HEK293T (cell line): Measurements from ENCODE around the gene PSMB7.

Experiments used
- CTBP1 ChIP-seq: fragments of 450-650 bp; IDR thresholded peaks from 2 replicates; pipeline ENCODE4 v1.6.1; 2016; ENCODE audit warnings: borderline replicate concordance
- ELF4 ChIP-seq: fragments of 450-650 bp; IDR thresholded peaks from 2 replicates; pipeline ENCODE4 v1.6.1; 2017; ENCODE audit warnings: antibody characterized with exemption
- FOXA1 ChIP-seq: fragments of 450-650 bp; IDR thresholded peaks from 2 replicates; pipeline ENCODE4 v1.6.1; 2016; ENCODE audit warnings: mild to moderate bottlenecking
- FOXK2 ChIP-seq: fragments of 450-650 bp; IDR thresholded peaks from 2 replicates; pipeline ENCODE4 v1.6.1; 2016; ENCODE audit warnings: mild to moderate bottlenecking
- FOXM1 ChIP-seq: fragments of 450-650 bp; IDR thresholded peaks from 2 replicates; pipeline ENCODE4 v1.6.1; 2017; ENCODE audit warnings: mild to moderate bottlenecking, borderline replicate concordance
- NFRKB ChIP-seq: fragments of 450-650 bp; IDR thresholded peaks from 2 replicates; pipeline ENCODE4 v1.6.1; 2016; ENCODE audit warnings: mild to moderate bottlenecking, moderate library complexity
- SP1 ChIP-seq: fragments of 450-650 bp; IDR thresholded peaks from 2 replicates; pipeline ENCODE4 v1.6.1; 2017
- SUZ12 ChIP-seq: fragments of 450-650 bp; IDR thresholded peaks from 2 replicates; pipeline ENCODE4 v1.6.1; 2016; ENCODE audit warnings: mild to moderate bottlenecking
- TARDBP ChIP-seq: fragments of 450-650 bp; IDR thresholded peaks from 2 replicates; pipeline ENCODE4 v1.6.1; 2016

GRCh38 chr9:124340219-124341069 is 74.8 kb downstream of the PSMB7 start:
- no peak for TF ChIP-seq TARDBP
- TF ChIP-seq SP1: no peak
- no peak for TF ChIP-seq FOXM1
- TF ChIP-seq SUZ12: no peak
- no peak for TF ChIP-seq FOXA1
- TF ChIP-seq CTBP1: no peak
- TF ChIP-seq NFRKB: no peak
- TF ChIP-seq ELF4: no peak
- TF ChIP-seq FOXK2: no peak
